Loucy (cell line): ENCODE data around the gene HIVEP1.

Experiments
- EZH2phosphoT487 ChIP-seq: fragments of 200-600 bp; IDR thresholded peaks from 2 replicates; pipeline ENCODE4 v1.6.1; 2018; ENCODE audit warnings: antibody characterized with exemption, mild to moderate bottlenecking, moderate library complexity, borderline replicate concordance
- TF ChIP-seq, protein P1 (sequence below): fragments of 200-600 bp; sonication (generic); conservative IDR thresholded peaks from 2 replicates; pipeline ENCODE4 v1.5.1; 2014; ENCODE audit warnings: mild to moderate bottlenecking, antibody characterized with exemption, low read length

DNA sequence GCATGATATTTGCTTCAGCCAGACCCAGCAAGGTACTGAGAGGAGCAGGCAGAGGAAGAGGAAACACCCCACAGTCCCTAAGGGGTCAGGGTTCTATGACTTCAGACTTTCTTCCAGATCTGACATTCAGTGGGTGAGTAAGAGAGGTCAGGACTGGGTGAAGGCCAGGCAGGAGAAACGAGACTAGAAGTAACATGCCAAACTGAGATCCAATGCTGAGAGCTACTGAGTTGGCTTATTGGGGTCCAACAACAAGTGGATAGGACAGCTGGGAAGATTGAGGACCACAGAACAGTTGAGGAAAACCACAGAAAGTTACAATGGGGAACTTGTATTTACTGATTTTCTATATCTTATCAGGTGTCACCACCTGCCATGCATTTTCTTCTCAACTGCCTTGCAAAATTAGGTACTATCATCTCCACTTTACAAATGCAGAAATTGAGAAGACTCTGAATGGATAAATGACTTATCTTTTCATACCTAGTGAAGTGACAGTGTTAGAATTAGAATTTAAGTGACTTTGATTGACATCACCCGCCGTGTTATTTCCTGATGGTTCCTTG, 43.8 kb upstream of the HIVEP1 start:
- TF ChIP-seq, protein P1, sequence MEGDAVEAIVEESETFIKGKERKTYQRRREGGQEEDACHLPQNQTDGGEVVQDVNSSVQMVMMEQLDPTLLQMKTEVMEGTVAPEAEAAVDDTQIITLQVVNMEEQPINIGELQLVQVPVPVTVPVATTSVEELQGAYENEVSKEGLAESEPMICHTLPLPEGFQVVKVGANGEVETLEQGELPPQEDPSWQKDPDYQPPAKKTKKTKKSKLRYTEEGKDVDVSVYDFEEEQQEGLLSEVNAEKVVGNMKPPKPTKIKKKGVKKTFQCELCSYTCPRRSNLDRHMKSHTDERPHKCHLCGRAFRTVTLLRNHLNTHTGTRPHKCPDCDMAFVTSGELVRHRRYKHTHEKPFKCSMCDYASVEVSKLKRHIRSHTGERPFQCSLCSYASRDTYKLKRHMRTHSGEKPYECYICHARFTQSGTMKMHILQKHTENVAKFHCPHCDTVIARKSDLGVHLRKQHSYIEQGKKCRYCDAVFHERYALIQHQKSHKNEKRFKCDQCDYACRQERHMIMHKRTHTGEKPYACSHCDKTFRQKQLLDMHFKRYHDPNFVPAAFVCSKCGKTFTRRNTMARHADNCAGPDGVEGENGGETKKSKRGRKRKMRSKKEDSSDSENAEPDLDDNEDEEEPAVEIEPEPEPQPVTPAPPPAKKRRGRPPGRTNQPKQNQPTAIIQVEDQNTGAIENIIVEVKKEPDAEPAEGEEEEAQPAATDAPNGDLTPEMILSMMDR, result no peak
- TF ChIP-seq EZH2phosphoT487, result no peak
